HFFc6 (cell line): ENCODE data around the gene OGA. TPM values are rescaled to one million over a fixed set of nuclear protein-coding genes. Genes with fewer than 3 reads are reported as not detected.

Source experiments
- DNase-seq: peaks from one replicate; pipeline ENCODE4 v3.0.0-alpha.2; 2018
- H3K27ac Mint-ChIP-seq: 2 replicates; pipeline ENCODE4 v1.8.0; 2020; ENCODE audit warnings: mild to moderate bottlenecking, mixed read lengths
- H3K27me3 Mint-ChIP-seq: 2 replicates; pipeline ENCODE4 v1.8.0; 2021; ENCODE audit warnings: mild to moderate bottlenecking, moderate library complexity, mixed read lengths; ENCODE audit not compliant: insufficient read depth
- H3K36me3 Mint-ChIP-seq: 2 replicates; pipeline ENCODE4 v1.8.0; 2021; ENCODE audit warnings: low read depth, mixed read lengths
- H3K4me1 Mint-ChIP-seq: 2 replicates; pipeline ENCODE4 v1.8.0; 2020; ENCODE audit warnings: low read depth, mixed read lengths
- H3K4me3 Mint-ChIP-seq: 2 replicates; pipeline ENCODE4 v1.8.0; 2020; ENCODE audit warnings: mild to moderate bottlenecking, moderate library complexity, mixed read lengths
- H3K9me3 Mint-ChIP-seq: 2 replicates; pipeline ENCODE4 v1.8.0; 2020; ENCODE audit warnings: mild to moderate bottlenecking, mixed read lengths
- CTCF ChIP-seq: fragments of 200-600 bp; sonication (generic); IDR thresholded peaks from 2 replicates; pipeline ENCODE4 v1.5.0; 2021; ENCODE audit warnings: antibody characterized with exemption, mild to moderate bottlenecking
- total RNA-seq, 6 experiments: library from RNA; stranded (reverse); fragmentation: NEBNext Ultra II Directional; extraction: Animal tissue kit (Norgen Biotek cat#: 25700); gene quantifications; 2 replicates in 1 of 6; 3 replicates in 5 of 6; pipeline ENCODE4 v1.2.3, GENCODE V29; 2021

The OGA gene
- total RNA-seq, 6 experiments from 2014 or later = 56.2 to 61.6 (median 59.1) TPM

GRCh38 chr10:101839416-101840063 lies 21.3 kb upstream of the OGA start:
- no peaks in the 10 kb centered on the region for H3K36me3 Mint-ChIP-seq
- no peak for DNase-seq
- peak overlapping the region; percentile 18; the same call in 1 of the 2 replicates for H3K27ac Mint-ChIP-seq
- peaks cover 4% of the 10 kb centered on the region for H3K27me3 Mint-ChIP-seq
- H3K4me3 Mint-ChIP-seq = peak overlapping the region; percentile 86
- H3K4me1 Mint-ChIP-seq = peaks cover 29% of the 10 kb centered on the region
- no peaks in the 10 kb centered on the region for H3K9me3 Mint-ChIP-seq
- TF ChIP-seq CTCF = no peak

DNA sequence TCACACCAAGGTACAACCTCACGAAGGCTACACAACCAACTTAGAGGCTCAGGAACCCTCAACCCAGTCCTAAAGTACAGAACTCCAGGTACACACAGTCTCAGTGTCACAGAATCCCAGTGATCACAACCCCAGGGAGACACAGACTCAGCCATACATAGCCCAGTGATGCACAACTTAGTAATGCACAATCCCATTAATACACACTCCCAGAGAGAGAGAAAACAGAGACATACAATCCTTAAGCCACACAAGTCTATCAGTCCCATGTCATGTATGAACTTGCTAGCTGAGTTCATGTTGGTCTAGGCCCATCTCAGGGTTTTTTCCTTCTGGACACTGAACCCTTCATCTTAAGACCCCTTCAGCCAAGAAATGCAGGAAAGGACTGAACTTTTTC lies 20.8 kb upstream of the OGA start:
- Mint-ChIP-seq H3K36me3 (no peaks in the 10 kb centered on the region), H3K9me3 (no peaks in the 10 kb centered on the region), H3K4me3 (peak overlapping the region; percentile 86), H3K27me3 (peaks cover 4% of the 10 kb centered on the region), H3K4me1 (peaks cover 29% of the 10 kb centered on the region), H3K27ac (peak overlapping the region; percentile 18; the same call in 1 of the 2 replicates)
- no peak for TF ChIP-seq CTCF
- DNase-seq = no peak

DNA sequence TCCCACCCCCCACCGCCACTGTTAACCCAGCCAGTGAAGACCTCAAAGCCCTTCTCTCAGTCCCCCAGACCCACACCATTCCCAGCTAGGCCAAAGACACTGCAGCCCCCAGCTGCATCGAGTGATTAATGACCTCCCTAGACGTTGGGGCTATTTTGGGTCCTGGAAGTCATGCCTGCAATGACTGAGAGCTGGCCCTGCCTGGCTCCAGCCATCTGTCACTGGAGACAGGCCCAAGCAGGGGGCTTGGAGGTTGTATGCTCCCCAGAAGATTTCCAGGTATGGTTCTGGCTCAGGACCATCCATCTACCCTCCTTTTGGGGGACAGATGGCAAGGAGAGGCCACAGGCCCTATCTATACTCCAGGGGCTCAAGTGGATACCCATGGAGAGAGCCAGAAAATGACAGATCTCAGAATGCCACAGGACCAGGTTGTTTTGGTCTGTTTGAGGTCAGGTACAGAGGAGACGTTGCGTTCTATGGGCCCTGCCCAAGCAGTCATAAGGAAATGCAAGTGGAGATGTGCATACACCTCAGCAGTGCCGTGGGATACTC lies 20.2 kb upstream of the OGA start:
- H3K27me3 Mint-ChIP-seq = peaks cover 4% of the 10 kb centered on the region
- TF ChIP-seq CTCF = no peak
- H3K27ac Mint-ChIP-seq = no peak overlapping the region
- no peak overlapping the region; the same call in 1 of the 2 replicates for H3K4me3 Mint-ChIP-seq
- no peaks in the 10 kb centered on the region for H3K36me3 Mint-ChIP-seq
- no peaks in the 10 kb centered on the region for H3K9me3 Mint-ChIP-seq
- H3K4me1 Mint-ChIP-seq = peaks cover 29% of the 10 kb centered on the region
- DNase-seq = no peak

GRCh38 chr10:101837748-101838147 lies 19.5 kb upstream of the OGA start:
- peaks cover 29% of the 10 kb centered on the region for H3K4me1 Mint-ChIP-seq
- TF ChIP-seq CTCF = no peak
- peaks cover 1% of the 10 kb centered on the region; the same call in 1 of the 2 replicates for H3K27me3 Mint-ChIP-seq
- H3K27ac Mint-ChIP-seq = no peak overlapping the region
- DNase-seq = no peak
- H3K36me3 Mint-ChIP-seq = no peaks in the 10 kb centered on the region
- no peak overlapping the region for H3K4me3 Mint-ChIP-seq
- H3K9me3 Mint-ChIP-seq = no peaks in the 10 kb centered on the region

DNA sequence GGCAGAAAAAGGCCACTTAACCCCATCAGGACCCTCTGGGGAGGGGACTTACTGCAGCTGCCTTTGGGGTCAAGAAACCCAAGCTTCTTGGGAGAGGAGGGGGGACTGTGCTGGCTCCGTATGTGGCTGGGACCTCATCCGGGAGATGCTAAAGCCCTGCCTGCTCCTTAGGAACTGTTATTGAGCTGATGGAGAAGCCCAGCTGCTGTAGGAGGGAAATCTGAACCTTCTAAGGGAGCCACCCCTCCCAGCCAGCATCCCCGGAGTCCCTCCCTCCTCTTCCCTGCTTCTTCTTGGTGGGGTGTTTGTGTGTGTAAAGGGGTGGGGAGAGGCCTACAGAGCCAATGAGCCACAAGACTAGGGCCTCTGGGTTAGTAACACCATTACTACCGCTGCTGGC lies 17.1 kb upstream of the OGA start:
- no peak for TF ChIP-seq CTCF
- Mint-ChIP-seq H3K27ac (no peak overlapping the region), H3K36me3 (no peaks in the 10 kb centered on the region), H3K9me3 (no peaks in the 10 kb centered on the region), H3K4me3 (no peak overlapping the region), H3K4me1 (peaks cover 30% of the 10 kb centered on the region), H3K27me3 (peaks cover 1% of the 10 kb centered on the region; the same call in 1 of the 2 replicates)
- no peak for DNase-seq
